Osteoblast (primary cell): Measurements from ENCODE around the gene AUTS2. TPM values are rescaled to one million over a fixed set of nuclear protein-coding genes. Genes with fewer than 3 reads are reported as not detected.

ENCODE experiments used
- DNase-seq: peaks from one replicate; pipeline ENCODE4 v3.0.0; 2011; ENCODE audit warnings: low spot score, mixed read lengths; ENCODE audit not compliant: insufficient read length; ENCODE audit errors: missing footprints
- H2AFZ ChIP-seq: 2 replicates; pipeline ENCODE4 v1.6.0; 2011; ENCODE audit warnings: mild to moderate bottlenecking, low read length
- H3K27ac ChIP-seq: 2 replicates; pipeline ENCODE4 v1.5.1; 2011; ENCODE audit warnings: mild to moderate bottlenecking, low read depth, low read length, moderate library complexity
- H3K27me3 ChIP-seq: 2 replicates; pipeline ENCODE4 v1.6.0; 2012; ENCODE audit warnings: mild to moderate bottlenecking, control low read depth, inconsistent platforms, low read length, moderate library complexity; ENCODE audit not compliant: insufficient read depth
- H3K36me3 ChIP-seq: 2 replicates; pipeline ENCODE4 v1.5.1; 2011; ENCODE audit warnings: mild to moderate bottlenecking, low read length, control low read depth, moderate library complexity; ENCODE audit not compliant: insufficient read depth
- H3K4me1 ChIP-seq: 2 replicates; pipeline ENCODE4 v1.5.1; 2011; ENCODE audit warnings: mild to moderate bottlenecking, low read length, control low read depth, moderate library complexity; ENCODE audit not compliant: insufficient read depth
- H3K4me2 ChIP-seq: 2 replicates; pipeline ENCODE4 v1.6.0; 2011; ENCODE audit warnings: mild to moderate bottlenecking, low read length; ENCODE audit not compliant: insufficient read depth
- H3K4me3 ChIP-seq: fragments of 200-600 bp; sonication (generic); 3 replicates; pipeline ENCODE4 v1.5.1; 2012; ENCODE audit warnings: mild to moderate bottlenecking, low read length, inconsistent platforms; ENCODE audit not compliant: insufficient read depth
- H3K79me2 ChIP-seq: 2 replicates; pipeline ENCODE4 v1.6.0; 2012; ENCODE audit warnings: mild to moderate bottlenecking, low read length, control low read depth, inconsistent platforms; ENCODE audit not compliant: insufficient read depth
- H3K9me3 ChIP-seq: 2 replicates; pipeline ENCODE4 v1.5.1; 2011; ENCODE audit warnings: low read depth, low read length, control low read depth
- H4K20me1 ChIP-seq: 2 replicates; pipeline ENCODE4 v1.6.0; 2012; ENCODE audit warnings: mild to moderate bottlenecking, low read length, control low read depth; ENCODE audit not compliant: insufficient read depth
- CTCF ChIP-seq: IDR thresholded peaks from 2 replicates; pipeline ENCODE4 v1.5.1; 2011; ENCODE audit warnings: mild to moderate bottlenecking, low read depth, low read length, moderate library complexity; ENCODE audit errors: extremely low read depth
- total RNA-seq: library from RNA; depleted of rRNA; stranded (reverse); fragments of >200 nt; gene quantifications from 2 replicates; pipeline ENCODE4 v1.2.3, GENCODE V29; 2012

Gene AUTS2
- total RNA-seq, 1 donor, result 15.2 TPM

DNA sequence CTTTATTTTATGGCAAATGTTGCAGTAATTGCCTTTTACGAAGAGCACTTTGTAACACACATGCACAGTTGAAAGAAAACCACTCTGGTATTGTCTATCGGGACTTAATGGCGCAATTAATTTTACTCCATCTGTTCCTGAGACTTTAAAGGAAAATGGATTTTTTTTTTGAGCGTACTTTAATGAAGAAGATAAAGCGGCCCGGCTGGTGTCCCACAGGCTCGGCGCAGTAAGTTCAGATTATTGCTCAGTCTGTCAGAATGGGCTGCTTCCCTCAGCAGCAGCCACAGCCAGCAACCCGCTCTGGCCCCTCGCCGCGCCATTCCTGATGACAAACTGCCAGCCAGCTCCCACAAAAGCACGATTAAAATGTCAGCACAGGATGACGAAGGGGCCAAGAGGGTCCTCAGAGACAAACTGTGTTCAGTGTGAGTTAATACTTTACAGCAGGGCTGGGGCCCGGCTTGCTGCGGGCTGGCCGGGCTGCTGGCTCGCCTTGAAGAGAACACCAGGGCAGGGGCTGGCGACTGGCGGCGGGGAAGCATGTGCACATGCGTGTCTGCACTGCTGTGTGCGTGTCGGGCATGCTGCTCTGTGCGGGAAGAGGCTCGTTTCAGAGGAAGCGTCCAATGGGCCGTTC lies 1032.7 kb downstream of the AUTS2 start:
- TF ChIP-seq CTCF, result no peak
- Histone ChIP-seq H3K4me3 (peak overlapping the region; percentile 51), H4K20me1 (no peaks in the 10 kb centered on the region), H3K9me3 (no peaks in the 10 kb centered on the region), H2AFZ (peak overlapping the region; percentile 80), H3K4me2 (peak overlapping the region; percentile 67), H3K79me2 (no peaks in the 10 kb centered on the region), H3K4me1 (peaks cover 19% of the 10 kb centered on the region), H3K27me3 (no peaks in the 10 kb centered on the region), H3K36me3 (no peaks in the 10 kb centered on the region), H3K27ac (no peak overlapping the region)
- DNase-seq, result no peak

DNA sequence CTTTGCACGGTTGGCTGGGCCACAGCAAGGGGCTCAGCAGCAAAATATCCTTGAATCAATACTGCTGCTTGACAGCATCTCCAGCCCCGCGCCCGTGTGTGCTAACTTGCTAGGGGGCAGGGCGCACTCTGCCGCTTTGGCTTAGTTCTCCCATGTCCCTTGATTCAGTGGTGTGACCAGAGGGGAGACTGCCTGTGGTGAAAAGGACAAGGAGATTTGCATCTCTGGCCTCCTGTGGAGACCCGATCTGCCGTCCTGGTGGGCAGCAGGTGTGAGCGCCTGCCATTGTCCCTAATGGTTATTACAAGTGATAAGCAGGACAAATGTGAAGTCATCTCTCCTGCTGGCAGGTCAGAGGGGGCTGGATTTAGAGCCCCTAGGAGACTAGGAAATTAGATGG lies 1033.4 kb downstream of the AUTS2 start:
- Histone ChIP-seq H4K20me1 (no peaks in the 10 kb centered on the region), H2AFZ (no peak overlapping the region), H3K4me2 (no peak overlapping the region), H3K27ac (no peak overlapping the region), H3K4me1 (peaks cover 19% of the 10 kb centered on the region), H3K36me3 (no peaks in the 10 kb centered on the region), H3K4me3 (no peak overlapping the region), H3K27me3 (no peaks in the 10 kb centered on the region), H3K9me3 (no peaks in the 10 kb centered on the region), H3K79me2 (no peaks in the 10 kb centered on the region)
- DNase-seq, result no peak
- TF ChIP-seq CTCF, result no peak

DNA sequence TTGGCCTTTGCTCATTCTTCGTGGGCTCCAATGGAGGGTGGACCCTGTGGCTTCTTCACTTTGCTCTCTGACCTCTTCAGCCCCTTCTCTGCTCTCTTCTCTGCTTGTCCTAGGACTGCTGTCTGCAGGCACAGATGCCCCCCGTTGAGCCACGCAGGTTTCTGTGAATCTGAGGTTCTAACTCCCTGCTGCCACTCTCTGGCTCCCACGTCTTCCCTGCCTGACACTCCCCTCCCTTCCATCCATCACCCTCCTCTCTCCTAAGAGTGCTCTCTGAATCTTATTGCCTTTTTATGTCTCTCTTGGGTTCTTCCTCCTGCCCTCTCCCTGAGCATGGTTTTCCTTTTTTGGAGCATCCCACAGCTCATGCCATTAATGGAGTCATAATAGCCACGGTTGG lies 1034.1 kb downstream of the AUTS2 start:
- H3K36me3 ChIP-seq, result no peaks in the 10 kb centered on the region
- H3K9me3 ChIP-seq, result no peaks in the 10 kb centered on the region
- H3K4me2 ChIP-seq, result no peak overlapping the region
- no peak for DNase-seq
- no peak overlapping the region for H3K4me3 ChIP-seq
- H3K4me1 ChIP-seq, result peaks cover 19% of the 10 kb centered on the region
- H3K27ac ChIP-seq, result no peak overlapping the region
- H4K20me1 ChIP-seq, result no peaks in the 10 kb centered on the region
- no peaks in the 10 kb centered on the region for H3K79me2 ChIP-seq
- no peak for TF ChIP-seq CTCF
- H2AFZ ChIP-seq, result no peak overlapping the region
- H3K27me3 ChIP-seq, result no peaks in the 10 kb centered on the region

DNA sequence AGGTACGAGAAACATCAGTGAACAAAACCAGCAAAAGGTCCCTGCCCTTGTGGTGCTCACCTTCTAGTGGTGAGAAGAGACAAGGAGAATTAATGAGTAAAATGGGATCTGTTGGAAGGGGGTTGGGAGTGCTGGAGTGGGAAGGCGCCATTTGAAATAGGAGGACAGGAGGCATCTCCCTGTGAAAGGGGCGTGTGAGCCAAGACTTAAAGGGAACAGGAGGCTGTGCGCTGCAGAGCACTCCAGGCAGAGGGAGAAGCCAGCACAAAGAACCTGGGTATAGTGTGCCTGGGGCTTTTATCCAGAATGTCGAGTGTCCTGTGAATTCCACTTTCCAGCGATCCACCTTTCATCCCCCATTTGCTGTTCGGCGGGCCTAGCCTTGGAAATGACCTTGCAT lies 1035.8 kb downstream of the AUTS2 start:
- Histone ChIP-seq H3K27me3 (no peaks in the 10 kb centered on the region), H3K4me3 (no peak overlapping the region), H3K4me1 (peaks cover 19% of the 10 kb centered on the region), H3K9me3 (no peaks in the 10 kb centered on the region), H3K36me3 (no peaks in the 10 kb centered on the region), H3K4me2 (no peak overlapping the region), H2AFZ (no peak overlapping the region), H3K79me2 (no peaks in the 10 kb centered on the region), H3K27ac (no peak overlapping the region), H4K20me1 (no peaks in the 10 kb centered on the region)
- no peak for DNase-seq
- TF ChIP-seq CTCF, result no peak
